ENCODE measurements around the gene MAPK8. TPM values are rescaled to one million over a fixed set of nuclear protein-coding genes. Genes with fewer than 3 reads are reported as not detected.

MAPK8 gene
- total RNA-seq, 1 donor from 2014 or later, result 54.3 TPM

GRCh38 chr10:48444861-48445841 lies 138.7 kb downstream of the MAPK8 start:
- TF ChIP-seq POLR2A (IDR thresholded peaks at IDR 0.05), result no peak
- no peak for TF ChIP-seq CTCF (IDR thresholded peaks at IDR 0.05)
- TF ChIP-seq POLR2AphosphoS5 (IDR thresholded peaks at IDR 0.05; ENCODE audit: insufficient read depth in 1 of 2, low read depth in 1 of 2), result no peak
- no peaks in the 10 kb centered on the region for H3K4me1 ChIP-seq
- no peaks in the 10 kb centered on the region for H3K9me3 ChIP-seq
- H3K27me3 ChIP-seq, result no peaks in the 10 kb centered on the region
- no peak overlapping the region for H3K27ac ChIP-seq
- intact Hi-C loops (cut with DNase I), result no loop called here
- H3K4me3 ChIP-seq, result no peak overlapping the region
- no peak for DNase-seq (ENCODE audit: extremely low spot score in 2 of 2)
- no peaks in the 10 kb centered on the region for H3K36me3 ChIP-seq

- Histone ChIP-seq H3K4me1 (no peaks in the 10 kb centered on the region), H3K27ac (no peak overlapping the region), H3K9me3 (no peaks in the 10 kb centered on the region), H3K36me3 (no peaks in the 10 kb centered on the region), H3K27me3 (no peaks in the 10 kb centered on the region), H3K4me3 (no peak overlapping the region)
- DNase-seq (ENCODE audit: extremely low spot score in 2 of 2), result no peak
- intact Hi-C loops (cut with DNase I), result no loop called here
- TF ChIP-seq CTCF (IDR thresholded peaks at IDR 0.05) (no peak), POLR2A (IDR thresholded peaks at IDR 0.05) (no peak), POLR2AphosphoS5 (IDR thresholded peaks at IDR 0.05; ENCODE audit: insufficient read depth in 1 of 2, low read depth in 1 of 2) (no peak)
These were observed 139.5 kb downstream of the MAPK8 start for GRCh38 chr10:48445932-48446331.

GRCh38 chr10:48446785-48447184 lies 140.3 kb downstream of the MAPK8 start:
- intact Hi-C loops (cut with DNase I), result no loop called here
- no peak for TF ChIP-seq CTCF (IDR thresholded peaks at IDR 0.05)
- TF ChIP-seq POLR2A (IDR thresholded peaks at IDR 0.05), result no peak
- TF ChIP-seq POLR2AphosphoS5 (IDR thresholded peaks at IDR 0.05; ENCODE audit: insufficient read depth in 1 of 2, low read depth in 1 of 2), result no peak
- H3K27ac ChIP-seq, result no peak overlapping the region
- no peaks in the 10 kb centered on the region for H3K36me3 ChIP-seq
- H3K9me3 ChIP-seq, result no peaks in the 10 kb centered on the region
- H3K4me1 ChIP-seq, result no peaks in the 10 kb centered on the region
- no peak for DNase-seq (ENCODE audit: extremely low spot score in 2 of 2)
- H3K27me3 ChIP-seq, result no peaks in the 10 kb centered on the region
- no peak overlapping the region for H3K4me3 ChIP-seq

- no peaks in the 10 kb centered on the region for H3K4me1 ChIP-seq
- no peak for DNase-seq (ENCODE audit: extremely low spot score in 2 of 2)
- H3K36me3 ChIP-seq, result no peaks in the 10 kb centered on the region
- H3K4me3 ChIP-seq, result no peak overlapping the region
- no peaks in the 10 kb centered on the region for H3K9me3 ChIP-seq
- H3K27me3 ChIP-seq, result no peaks in the 10 kb centered on the region
- intact Hi-C loops (cut with DNase I), result no loop called here
- TF ChIP-seq CTCF (IDR thresholded peaks at IDR 0.05) (no peak), POLR2AphosphoS5 (IDR thresholded peaks at IDR 0.05; ENCODE audit: insufficient read depth in 1 of 2, low read depth in 1 of 2) (no peak), POLR2A (IDR thresholded peaks at IDR 0.05) (no peak)
- no peak overlapping the region for H3K27ac ChIP-seq
These were observed 141.1 kb downstream of the MAPK8 start for GRCh38 chr10:48447356-48448215.
